GM06990 (cell line): ENCODE measurements around the gene DNAH17.

Experiments used
- DNase-seq: peaks from one replicate; pipeline ENCODE4 v3.0.0-alpha.2; 2011; ENCODE audit not compliant: insufficient read length; ENCODE audit errors: extremely low read depth
- H3K27me3 ChIP-seq: replicated peaks from 2 replicates; pipeline ENCODE4 v1.6.0; 2011; ENCODE audit warnings: low read length; ENCODE audit not compliant: control insufficient read depth, insufficient read depth
- H3K36me3 ChIP-seq: 2 replicates; pipeline ENCODE4 v1.5.1; 2011; ENCODE audit warnings: low read length; ENCODE audit not compliant: control insufficient read depth, insufficient read depth
- H3K4me3 ChIP-seq: replicated peaks from 2 replicates; pipeline ENCODE4 v1.5.1; 2011; ENCODE audit warnings: low read depth, mild to moderate bottlenecking, control low read depth, low read length
- TF ChIP-seq, protein P1 (sequence below): IDR thresholded peaks from 2 replicates; pipeline ENCODE4 v1.5.1; 2011; ENCODE audit warnings: low read length, control low read depth, mild to moderate bottlenecking, inconsistent platforms; ENCODE audit not compliant: insufficient read depth, poor library complexity, severe bottlenecking

DNAH17 gene

DNA sequence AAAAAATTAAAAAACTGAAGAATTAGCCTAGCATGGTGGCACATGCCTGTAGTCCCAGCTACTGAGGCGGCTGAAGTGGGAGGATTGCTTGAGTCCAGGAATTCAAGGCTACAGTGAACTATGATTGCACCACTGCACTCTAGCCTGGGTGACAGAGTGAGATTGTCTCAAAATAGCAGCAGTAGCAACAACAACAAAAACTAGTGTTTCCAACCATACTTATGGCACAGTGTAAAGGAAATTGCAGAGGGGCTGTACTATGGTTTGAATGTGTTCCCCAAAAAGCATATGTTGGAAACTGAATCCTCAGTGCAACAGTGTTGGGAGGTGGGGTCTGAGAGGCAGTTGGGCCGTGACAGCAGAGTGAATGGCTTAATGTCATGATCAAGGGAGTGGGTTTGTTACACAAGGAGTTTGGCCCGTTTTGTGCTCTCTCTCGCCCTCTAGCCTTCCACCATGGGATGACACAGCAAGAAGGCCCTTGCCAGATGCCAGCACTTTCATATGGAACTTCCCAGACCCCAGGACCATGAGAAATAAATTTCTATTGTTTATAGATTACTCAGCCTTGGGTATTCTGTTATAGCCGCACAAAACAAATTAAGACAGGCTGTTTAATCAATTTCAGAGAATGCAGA lies 128.7 kb downstream of the DNAH17 start:
- H3K27me3 ChIP-seq: no peaks in the 10 kb centered on the region
- no peak for DNase-seq
- no peaks in the 10 kb centered on the region for H3K36me3 ChIP-seq
- H3K4me3 ChIP-seq: no peak overlapping the region
- TF ChIP-seq, protein P1, sequence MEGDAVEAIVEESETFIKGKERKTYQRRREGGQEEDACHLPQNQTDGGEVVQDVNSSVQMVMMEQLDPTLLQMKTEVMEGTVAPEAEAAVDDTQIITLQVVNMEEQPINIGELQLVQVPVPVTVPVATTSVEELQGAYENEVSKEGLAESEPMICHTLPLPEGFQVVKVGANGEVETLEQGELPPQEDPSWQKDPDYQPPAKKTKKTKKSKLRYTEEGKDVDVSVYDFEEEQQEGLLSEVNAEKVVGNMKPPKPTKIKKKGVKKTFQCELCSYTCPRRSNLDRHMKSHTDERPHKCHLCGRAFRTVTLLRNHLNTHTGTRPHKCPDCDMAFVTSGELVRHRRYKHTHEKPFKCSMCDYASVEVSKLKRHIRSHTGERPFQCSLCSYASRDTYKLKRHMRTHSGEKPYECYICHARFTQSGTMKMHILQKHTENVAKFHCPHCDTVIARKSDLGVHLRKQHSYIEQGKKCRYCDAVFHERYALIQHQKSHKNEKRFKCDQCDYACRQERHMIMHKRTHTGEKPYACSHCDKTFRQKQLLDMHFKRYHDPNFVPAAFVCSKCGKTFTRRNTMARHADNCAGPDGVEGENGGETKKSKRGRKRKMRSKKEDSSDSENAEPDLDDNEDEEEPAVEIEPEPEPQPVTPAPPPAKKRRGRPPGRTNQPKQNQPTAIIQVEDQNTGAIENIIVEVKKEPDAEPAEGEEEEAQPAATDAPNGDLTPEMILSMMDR: peak; percentile 32

DNA sequence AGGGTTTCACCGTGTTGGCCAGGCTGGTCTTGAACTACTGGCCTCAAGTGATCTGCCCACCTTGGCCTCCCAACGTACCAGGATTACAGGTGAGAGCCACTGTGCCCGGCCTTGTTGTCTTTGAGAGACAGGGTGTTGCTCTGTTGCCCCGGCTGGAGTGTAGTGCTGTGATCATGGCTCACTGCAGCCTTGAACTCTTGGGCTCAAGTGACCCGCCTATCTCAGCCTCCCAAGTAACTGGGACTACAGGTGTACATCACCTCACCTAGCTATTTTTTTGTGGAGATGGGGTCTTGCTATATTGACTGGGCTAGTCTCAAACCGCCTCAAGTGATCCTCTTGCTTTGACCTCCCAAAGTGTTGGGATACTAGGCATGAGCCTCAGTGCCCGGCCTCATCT lies 130.4 kb downstream of the DNAH17 start:
- DNase-seq: no peak
- Histone ChIP-seq H3K27me3 (no peaks in the 10 kb centered on the region), H3K36me3 (no peaks in the 10 kb centered on the region), H3K4me3 (no peak overlapping the region)
- TF ChIP-seq, protein P1: no peak

DNA sequence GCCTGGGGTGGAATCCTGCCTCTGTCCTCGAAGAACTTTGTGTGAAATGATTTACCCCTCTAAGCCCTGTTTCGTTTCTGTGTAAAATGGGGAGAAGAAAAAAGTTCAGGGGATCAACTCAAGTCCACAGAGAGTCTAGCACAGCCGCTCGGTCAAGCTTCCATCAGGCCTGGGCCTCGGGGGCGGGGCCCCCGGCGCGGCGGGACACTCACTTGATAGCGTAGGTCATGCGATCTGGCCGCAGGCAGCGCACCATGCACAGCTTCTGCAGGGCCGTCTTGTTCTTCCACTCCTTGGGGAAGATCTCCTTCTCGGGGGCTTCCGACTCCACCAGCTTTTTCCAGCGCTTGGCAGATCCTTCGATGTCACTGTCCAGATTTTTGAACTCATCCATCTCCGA lies 132.8 kb downstream of the DNAH17 start:
- no peaks in the 10 kb centered on the region for H3K36me3 ChIP-seq
- TF ChIP-seq, protein P1: no peak

DNA sequence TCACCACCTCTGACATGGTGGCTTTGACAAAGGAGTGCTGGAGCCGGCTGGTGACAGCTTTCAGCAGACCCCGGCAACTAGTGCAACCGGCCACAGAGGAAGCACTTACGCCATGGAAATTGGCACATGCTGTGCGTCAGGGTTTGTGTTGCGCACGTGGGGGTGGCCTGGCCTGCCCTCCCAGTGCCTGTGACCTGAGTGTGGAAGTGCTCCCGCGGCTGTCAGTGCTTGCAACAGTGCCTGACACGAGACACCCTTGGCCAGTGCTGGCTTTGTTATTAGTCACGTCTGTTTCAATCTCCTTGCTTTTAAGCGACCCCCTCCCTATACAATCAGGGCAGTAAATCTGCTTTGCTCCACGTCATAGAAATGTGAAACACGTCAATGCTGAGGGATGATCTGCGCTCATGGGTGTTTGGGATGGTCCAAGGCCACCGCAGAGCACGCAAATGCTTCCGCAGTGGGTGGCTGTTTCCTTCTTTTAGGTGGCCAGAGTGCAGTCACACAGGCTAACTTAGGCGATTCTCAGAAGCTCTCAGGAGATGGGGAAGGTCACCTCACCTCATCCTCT lies 134.5 kb downstream of the DNAH17 start:
- no peak for DNase-seq
- no peaks in the 10 kb centered on the region for H3K36me3 ChIP-seq
- H3K4me3 ChIP-seq: no peak overlapping the region
- no peaks in the 10 kb centered on the region for H3K27me3 ChIP-seq
- TF ChIP-seq, protein P1: no peak

More for the DNA sequence above, 132.8 kb downstream of the DNAH17 start:
- no peaks in the 10 kb centered on the region for H3K27me3 ChIP-seq
- no peak overlapping the region for H3K4me3 ChIP-seq
- DNase-seq: no peak

DNA sequence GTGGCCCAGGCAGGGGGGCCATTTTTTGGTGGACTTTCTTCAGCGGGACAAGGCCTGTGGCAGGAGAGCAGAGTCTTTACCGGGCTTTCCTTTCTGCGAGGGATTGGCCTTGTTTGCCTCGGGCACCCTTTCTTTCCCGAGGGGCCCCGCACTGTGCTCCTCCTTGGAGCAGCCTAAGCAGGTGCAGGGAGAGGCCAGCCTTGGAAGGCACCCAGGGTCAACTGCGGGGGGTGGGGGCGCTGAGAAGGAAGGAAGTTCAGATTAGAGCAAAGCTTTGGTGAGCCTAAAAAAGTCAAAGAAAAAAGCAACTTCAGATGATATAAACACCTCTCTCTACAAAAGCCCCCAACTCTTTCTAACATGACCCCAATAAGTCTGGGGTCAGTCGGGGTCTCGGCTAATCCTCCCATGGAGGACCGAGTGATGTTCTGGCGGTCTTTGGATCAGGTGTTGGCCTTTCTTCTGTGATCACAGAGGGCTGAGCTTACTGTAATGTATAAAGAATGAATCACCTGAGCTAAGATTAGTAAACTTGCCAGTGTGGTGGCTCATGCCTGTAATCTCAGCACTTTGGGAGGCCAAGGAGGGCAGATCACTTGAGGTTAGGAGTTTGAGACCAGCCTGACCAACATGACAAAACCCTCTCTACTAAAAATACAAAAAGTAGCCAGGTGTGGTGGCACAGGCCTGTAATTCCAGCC lies 135.8 kb downstream of the DNAH17 start:
- H3K36me3 ChIP-seq: no peaks in the 10 kb centered on the region
- no peak overlapping the region for H3K4me3 ChIP-seq
- TF ChIP-seq, protein P1: no peak
- no peaks in the 10 kb centered on the region; the same call in 1 of the 2 replicates for H3K27me3 ChIP-seq
- DNase-seq: no peak
